IMR-90 (cell line): ENCODE results near the gene OSBPL6. TPM values are rescaled to one million over a fixed set of nuclear protein-coding genes. Genes with fewer than 3 reads are reported as not detected.

Experiments
- polyA plus RNA-seq, 3 experiments: library from polyadenylated mRNA; depleted of rRNA; stranded (reverse); fragments of >200 nt; gene quantifications; 2 replicates each; pipeline ENCODE4 v1.2.3, GENCODE V29; 2012; ENCODE audit warnings: low replicate concordance in 1 of 3
- total RNA-seq: library from RNA; depleted of rRNA; stranded (reverse); fragments of >200 nt; gene quantifications from 2 replicates; pipeline ENCODE4 v1.2.3, GENCODE V29; 2012; rRNA removed

OSBPL6 gene
- total and polyA plus RNA-seq, 2 of the 4 experiments (the other 2 are of a cell fraction): 3.2 to 3.7 TPM

Other genes starting within 250 kb of the OSBPL6 start
- gene PDE11A, start 121.7 kb upstream of the OSBPL6 start, total RNA-seq: 0.56 and 0.72 TPM in 2 replicates
- 0.20 and 0.21 TPM in 2 replicates for gene PDE11A, start 121.7 kb upstream of the OSBPL6 start, polyA plus RNA-seq (2012; rRNA removed)
- 17.9 and 18.1 TPM in 2 replicates for gene RBM45, start 82.1 kb upstream of the OSBPL6 start, total RNA-seq
- 8.6 and 10.3 TPM in 2 replicates for gene RBM45, start 82.1 kb upstream of the OSBPL6 start, polyA plus RNA-seq (2012; rRNA removed)